SW480 (cell line): ENCODE results near the gene FCER2.
A peak's percentile ranks its signal among the peaks of the same experiment; 100 is the strongest.

Experiments used
- DNase-seq: peaks from one replicate; pipeline ENCODE4 v3.0.0-alpha.2; 2016; ENCODE audit warnings: low spot score

FCER2 gene

GRCh38 chr19:7676854-7677253 is 25.1 kb downstream of the FCER2 start, which contains the start of gene MCEMP1:
Gene MCEMP1 (plus strand): TSS chr19:7677090. CDS start chr19:7677121, 31 bp downstream.
- no peak for DNase-seq

GRCh38 chr19:7676376-7676775 is 25.6 kb downstream of the FCER2 start:
- peak; percentile 31 for DNase-seq

GRCh38 chr19:7674010-7675005 is 27.6 kb downstream of the FCER2 start:
- peak; percentile 63 for DNase-seq

- DNase-seq, result no peak
Observed at GRCh38 chr19:7672522-7672921, 29.4 kb downstream of the FCER2 start.

- no peak for DNase-seq
Observed at GRCh38 chr19:7670790-7671189, 31.1 kb downstream of the FCER2 start.

- DNase-seq, result no peak
Observed at GRCh38 chr19:7670150-7670783, 31.7 kb downstream of the FCER2 start.

GRCh38 chr19:7669641-7670040 is 32.3 kb downstream of the FCER2 start:
- no peak for DNase-seq

- DNase-seq, result no peak
Observed at GRCh38 chr19:7668842-7669241, 33.1 kb downstream of the FCER2 start, which contains the start of gene RETN. Gene RETN (plus strand): TSS chr19:7669049. CDS start chr19:7669327, 278 bp downstream.

GRCh38 chr19:7665076-7665475 is 36.9 kb downstream of the FCER2 start:
- no peak for DNase-seq

- no peak for DNase-seq
Observed at GRCh38 chr19:7663706-7664105, 38.2 kb downstream of the FCER2 start.

- DNase-seq, result no peak
Observed at GRCh38 chr19:7662657-7663056, 39.3 kb downstream of the FCER2 start.

- no peak for DNase-seq
Observed at GRCh38 chr19:7661744-7662538, 40.0 kb downstream of the FCER2 start.

- no peak for DNase-seq
Observed at GRCh38 chr19:7658219-7658686, 43.7 kb downstream of the FCER2 start.

GRCh38 chr19:7657131-7657751 is 44.7 kb downstream of the FCER2 start:
- DNase-seq, result no peak

- no peak for DNase-seq
Observed at GRCh38 chr19:7655581-7655980, 46.4 kb downstream of the FCER2 start.

GRCh38 chr19:7654401-7654800 is 47.5 kb downstream of the FCER2 start:
- no peak for DNase-seq

- peak; percentile 95 for DNase-seq
Observed at GRCh38 chr19:7652061-7652641, 49.8 kb downstream of the FCER2 start.

- DNase-seq, result no peak
Observed at GRCh38 chr19:7650148-7650547, 51.8 kb downstream of the FCER2 start.

GRCh38 chr19:7648265-7649014 is 53.5 kb downstream of the FCER2 start:
- no peak for DNase-seq

- no peak for DNase-seq
Observed at GRCh38 chr19:7647156-7647555, 54.8 kb downstream of the FCER2 start.

- no peak for DNase-seq
Observed at GRCh38 chr19:7646426-7646700, 55.6 kb downstream of the FCER2 start.
